Mucosa of stomach (tissue), 1 donor: ENCODE data around the gene TOLLIP.

Experiments
- H3K27me3 ChIP-seq: one replicate; pipeline ENCODE4 v1.7.0; 2013; ENCODE audit warnings: mild to moderate bottlenecking, low read length; ENCODE audit not compliant: control insufficient read depth, insufficient read depth
- H3K36me3 ChIP-seq: one replicate; pipeline ENCODE4 v1.7.0; 2013; ENCODE audit warnings: low read length; ENCODE audit not compliant: control insufficient read depth, insufficient read depth
- H3K4me1 ChIP-seq: one replicate; pipeline ENCODE4 v1.7.0; 2013; ENCODE audit warnings: mild to moderate bottlenecking, low read length; ENCODE audit not compliant: control insufficient read depth, insufficient read depth
- H3K4me3 ChIP-seq: one replicate; pipeline ENCODE4 v1.7.0; 2013; ENCODE audit warnings: low read length
- H3K9ac ChIP-seq: one replicate; pipeline ENCODE4 v1.7.0; 2013; ENCODE audit warnings: mild to moderate bottlenecking, low read length, moderate library complexity
- H3K9me3 ChIP-seq: one replicate; pipeline ENCODE4 v1.7.0; 2013; ENCODE audit warnings: mild to moderate bottlenecking, low read length, moderate library complexity; ENCODE audit not compliant: control insufficient read depth
- donor health status: Pancreatic carcinoma.

TOLLIP gene

GRCh38 chr11:1279674-1280055 is 29.8 kb downstream of the TOLLIP start:
- no peak overlapping the region for H3K9ac ChIP-seq
- H3K36me3 ChIP-seq, result no peaks in the 10 kb centered on the region
- no peaks in the 10 kb centered on the region for H3K9me3 ChIP-seq
- H3K4me1 ChIP-seq, result no peaks in the 10 kb centered on the region
- no peaks in the 10 kb centered on the region for H3K27me3 ChIP-seq
- H3K4me3 ChIP-seq, result no peak overlapping the region

- Histone ChIP-seq H3K36me3 (no peaks in the 10 kb centered on the region), H3K9ac (no peak overlapping the region), H3K9me3 (no peaks in the 10 kb centered on the region), H3K4me3 (no peak overlapping the region), H3K27me3 (no peaks in the 10 kb centered on the region), H3K4me1 (no peaks in the 10 kb centered on the region)
These were observed 30.4 kb downstream of the TOLLIP start for GRCh38 chr11:1278766-1279673.

GRCh38 chr11:1277936-1278512 is 31.4 kb downstream of the TOLLIP start:
- no peaks in the 10 kb centered on the region for H3K36me3 ChIP-seq

GRCh38 chr11:1276866-1277615 is 32.4 kb downstream of the TOLLIP start:
- Histone ChIP-seq H3K4me1 (no peaks in the 10 kb centered on the region), H3K27me3 (no peaks in the 10 kb centered on the region), H3K36me3 (no peaks in the 10 kb centered on the region), H3K4me3 (no peak overlapping the region), H3K9ac (no peak overlapping the region), H3K9me3 (no peaks in the 10 kb centered on the region)

More at GRCh38 chr11:1277936-1278512, 31.4 kb downstream of the TOLLIP start:
- no peaks in the 10 kb centered on the region for H3K9me3 ChIP-seq
- H3K9ac ChIP-seq, result no peak overlapping the region
- H3K4me1 ChIP-seq, result no peaks in the 10 kb centered on the region
- H3K27me3 ChIP-seq, result no peaks in the 10 kb centered on the region
- H3K4me3 ChIP-seq, result no peak overlapping the region

GRCh38 chr11:1276041-1276790 is 33.2 kb downstream of the TOLLIP start:
- no peak overlapping the region for H3K9ac ChIP-seq
- no peaks in the 10 kb centered on the region for H3K27me3 ChIP-seq
- no peaks in the 10 kb centered on the region for H3K36me3 ChIP-seq

GRCh38 chr11:1275021-1275420 is 34.4 kb downstream of the TOLLIP start:
- H3K9me3 ChIP-seq, result no peaks in the 10 kb centered on the region
- no peaks in the 10 kb centered on the region for H3K36me3 ChIP-seq
- no peak overlapping the region for H3K9ac ChIP-seq
- no peaks in the 10 kb centered on the region for H3K4me1 ChIP-seq
- no peaks in the 10 kb centered on the region for H3K27me3 ChIP-seq
- no peak overlapping the region for H3K4me3 ChIP-seq

More at GRCh38 chr11:1276041-1276790, 33.2 kb downstream of the TOLLIP start:
- Histone ChIP-seq H3K4me3 (no peak overlapping the region), H3K4me1 (no peaks in the 10 kb centered on the region), H3K9me3 (no peaks in the 10 kb centered on the region)

- H3K9ac ChIP-seq, result no peak overlapping the region
- no peaks in the 10 kb centered on the region for H3K27me3 ChIP-seq
- H3K9me3 ChIP-seq, result no peaks in the 10 kb centered on the region
- H3K4me3 ChIP-seq, result no peak overlapping the region
- H3K36me3 ChIP-seq, result no peaks in the 10 kb centered on the region
- no peaks in the 10 kb centered on the region for H3K4me1 ChIP-seq
These were observed 34.9 kb downstream of the TOLLIP start for GRCh38 chr11:1274501-1274900.

- Histone ChIP-seq H3K9ac (no peak overlapping the region), H3K4me3 (no peak overlapping the region), H3K27me3 (no peaks in the 10 kb centered on the region), H3K9me3 (no peaks in the 10 kb centered on the region), H3K36me3 (no peaks in the 10 kb centered on the region), H3K4me1 (no peaks in the 10 kb centered on the region)
These were observed 36.9 kb downstream of the TOLLIP start for GRCh38 chr11:1272531-1272930.

GRCh38 chr11:1271927-1272326 is 37.5 kb downstream of the TOLLIP start:
- Histone ChIP-seq H3K4me1 (no peaks in the 10 kb centered on the region), H3K4me3 (no peak overlapping the region), H3K27me3 (no peaks in the 10 kb centered on the region), H3K36me3 (no peaks in the 10 kb centered on the region), H3K9ac (no peak overlapping the region), H3K9me3 (no peaks in the 10 kb centered on the region)

GRCh38 chr11:1271406-1271805 is 38.0 kb downstream of the TOLLIP start:
- H3K27me3 ChIP-seq, result no peaks in the 10 kb centered on the region
- no peak overlapping the region for H3K9ac ChIP-seq
- no peak overlapping the region for H3K4me3 ChIP-seq
- no peaks in the 10 kb centered on the region for H3K9me3 ChIP-seq
- H3K36me3 ChIP-seq, result no peaks in the 10 kb centered on the region
- H3K4me1 ChIP-seq, result no peaks in the 10 kb centered on the region

GRCh38 chr11:1271002-1271401 is 38.4 kb downstream of the TOLLIP start:
- Histone ChIP-seq H3K9me3 (no peaks in the 10 kb centered on the region), H3K36me3 (no peaks in the 10 kb centered on the region), H3K4me3 (no peak overlapping the region), H3K27me3 (no peaks in the 10 kb centered on the region), H3K4me1 (no peaks in the 10 kb centered on the region), H3K9ac (no peak overlapping the region)
